IPS DF 4.7 (cell line): ENCODE measurements around the gene CARS2.
"Not testable (repeated sequence)": the region's sequence is repeated elsewhere in the genome, so short reads cannot be mapped to it uniquely, and the experiment has no call there.

ENCODE experiments used
- DNase-seq: peaks from one replicate; pipeline ENCODE4 v3.0.0-alpha.2; 2013; ENCODE audit warnings: low spot score; ENCODE audit errors: extremely low read depth

The CARS2 gene

DNA sequence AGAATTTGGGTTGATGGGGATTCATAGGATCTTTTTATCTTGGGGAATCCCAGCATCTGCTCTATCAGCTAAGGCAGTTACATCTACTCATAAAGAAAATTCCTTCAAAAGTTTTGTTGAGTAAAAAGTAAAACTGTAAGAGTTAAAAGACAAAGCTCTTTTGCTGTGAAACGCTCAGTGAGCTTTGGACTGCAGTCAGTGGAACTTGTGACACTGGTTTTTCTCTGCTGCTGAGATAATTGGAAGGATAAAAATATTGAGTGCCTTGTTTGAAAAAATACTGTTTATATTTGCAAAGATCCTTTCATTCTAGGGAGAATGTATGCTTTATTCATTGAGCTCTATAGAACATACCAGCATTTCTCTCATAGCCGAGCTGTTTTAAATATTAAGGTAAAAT is 85.3 kb downstream of the CARS2 start:
- DNase-seq = no peak

GRCh38 chr13:110618780-110619179 is 87.1 kb downstream of the CARS2 start:
- no peak for DNase-seq

- DNase-seq = no peak
Measured at GRCh38 chr13:110618167-110618566, 87.7 kb downstream of the CARS2 start.

GRCh38 chr13:110617321-110618072 is 88.4 kb downstream of the CARS2 start:
- no peak for DNase-seq

DNA sequence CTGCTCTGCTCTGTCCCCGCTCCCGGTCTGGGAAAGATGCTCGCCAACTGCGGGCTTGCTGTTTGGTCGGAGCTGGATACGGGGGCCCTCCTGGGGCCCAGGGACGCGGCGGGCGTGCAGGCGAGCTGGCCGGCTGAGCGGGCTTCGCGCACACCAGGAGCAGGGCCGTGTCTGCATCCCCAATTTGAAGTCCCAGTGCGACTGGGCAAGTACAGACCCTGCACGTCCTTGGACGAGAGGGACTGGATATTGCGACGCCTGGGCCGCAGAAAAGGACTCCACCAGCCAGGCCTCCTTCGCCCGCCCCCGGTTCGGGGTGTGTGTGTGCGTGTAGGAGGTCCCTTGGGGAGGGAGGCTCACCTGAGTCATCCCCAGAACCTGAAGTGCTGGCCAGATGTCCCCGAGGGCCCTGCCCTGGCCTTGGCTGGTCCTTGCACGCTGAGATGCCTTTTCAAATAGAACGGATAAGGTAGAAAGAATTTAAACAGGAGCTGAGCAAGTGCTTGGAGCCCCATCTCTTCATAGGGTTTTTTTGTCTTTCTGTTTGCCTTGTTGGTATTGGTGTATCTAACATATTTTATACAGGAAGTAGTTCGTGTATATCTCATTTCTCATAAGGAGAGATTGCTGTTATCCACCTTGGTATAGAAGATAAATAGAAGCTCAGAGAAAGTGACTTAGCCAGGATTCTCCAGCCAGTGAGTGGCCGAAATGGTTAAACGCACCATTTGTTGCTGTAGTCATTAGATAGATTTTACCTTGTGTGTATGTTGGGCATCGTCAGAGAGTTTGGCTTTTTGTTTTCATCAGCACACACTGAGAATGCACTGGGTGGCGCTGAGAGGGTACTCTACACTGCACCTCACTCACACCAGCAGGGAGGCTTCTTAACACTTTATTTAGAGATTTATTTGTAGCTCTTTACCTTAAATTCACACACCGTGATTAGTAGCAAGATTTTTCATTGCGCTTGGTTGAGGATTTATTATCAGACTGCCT is 89.5 kb downstream of the CARS2 start:
- no peak for DNase-seq

GRCh38 chr13:110615322-110616102 is 90.4 kb downstream of the CARS2 start, which contains the start of gene NAXD:
TSS of gene NAXD (plus strand) at chr13:110615545. CDS start at chr13:110615602, 57 bp downstream.
- DNase-seq = peak; percentile 83

DNA sequence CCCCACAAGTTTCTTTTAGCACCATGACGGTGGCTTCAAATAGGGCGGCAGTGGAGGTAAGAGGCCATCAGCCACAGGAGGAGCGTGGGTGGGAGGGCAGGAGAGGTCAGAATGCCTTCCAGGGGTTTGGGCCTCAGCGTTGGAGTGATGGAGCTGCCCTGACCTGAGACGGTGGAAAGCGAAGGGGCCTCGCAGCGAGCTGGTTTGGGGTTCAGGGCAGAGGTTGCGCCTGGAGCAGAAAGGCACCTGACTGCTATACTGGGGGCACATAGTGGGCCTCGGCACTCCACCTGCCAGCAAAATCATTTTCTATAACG is 91.0 kb downstream of the CARS2 start:
- no peak for DNase-seq

- DNase-seq = no peak
Measured at GRCh38 chr13:110610955-110611595, 94.8 kb downstream of the CARS2 start.

GRCh38 chr13:110607675-110608224 is 98.2 kb downstream of the CARS2 start:
- no peak for DNase-seq

DNA sequence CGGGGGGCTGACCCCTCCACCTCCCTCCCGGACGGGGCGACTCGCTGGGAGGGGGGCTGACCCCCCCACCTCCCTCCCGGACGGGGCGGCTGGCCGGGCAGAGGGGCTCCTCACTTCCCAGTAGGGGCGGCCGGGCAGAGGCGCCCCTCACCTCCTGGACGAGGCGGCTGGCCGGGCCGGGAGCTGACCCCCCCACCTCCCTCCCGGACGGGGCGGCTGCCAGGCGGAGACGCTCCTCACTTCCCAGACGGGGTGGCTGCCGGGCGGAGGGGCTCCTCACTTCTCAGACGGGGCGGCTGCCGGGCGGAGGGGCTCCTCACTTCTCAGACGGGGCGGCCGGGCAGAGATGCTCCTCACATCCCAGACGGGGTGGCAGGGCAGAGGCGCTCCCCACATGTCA is 99.6 kb downstream of the CARS2 start:
- DNase-seq = not testable (repeated sequence)

- DNase-seq = no peak
Measured at GRCh38 chr13:110605132-110605531, 100.8 kb downstream of the CARS2 start.

DNA sequence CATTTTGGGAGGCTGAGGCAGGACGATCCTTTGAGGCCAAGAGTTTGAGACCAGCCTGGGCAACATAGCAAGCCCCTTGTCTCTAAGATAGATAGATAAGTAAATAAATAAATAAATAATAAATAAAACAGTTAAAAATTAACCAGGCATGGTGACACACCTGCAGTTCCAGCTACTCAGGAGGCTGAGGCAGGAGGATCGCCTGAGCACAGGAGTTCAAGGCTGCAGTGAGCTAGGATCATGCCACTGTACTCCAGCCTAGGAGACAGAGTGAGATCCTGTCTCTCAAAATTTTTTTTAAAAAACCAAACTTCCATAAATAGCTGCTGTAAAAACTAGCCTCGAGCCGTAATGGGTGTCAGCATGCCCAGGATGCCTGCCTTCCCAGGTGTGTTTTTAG is 104.9 kb downstream of the CARS2 start:
- no peak for DNase-seq

DNA sequence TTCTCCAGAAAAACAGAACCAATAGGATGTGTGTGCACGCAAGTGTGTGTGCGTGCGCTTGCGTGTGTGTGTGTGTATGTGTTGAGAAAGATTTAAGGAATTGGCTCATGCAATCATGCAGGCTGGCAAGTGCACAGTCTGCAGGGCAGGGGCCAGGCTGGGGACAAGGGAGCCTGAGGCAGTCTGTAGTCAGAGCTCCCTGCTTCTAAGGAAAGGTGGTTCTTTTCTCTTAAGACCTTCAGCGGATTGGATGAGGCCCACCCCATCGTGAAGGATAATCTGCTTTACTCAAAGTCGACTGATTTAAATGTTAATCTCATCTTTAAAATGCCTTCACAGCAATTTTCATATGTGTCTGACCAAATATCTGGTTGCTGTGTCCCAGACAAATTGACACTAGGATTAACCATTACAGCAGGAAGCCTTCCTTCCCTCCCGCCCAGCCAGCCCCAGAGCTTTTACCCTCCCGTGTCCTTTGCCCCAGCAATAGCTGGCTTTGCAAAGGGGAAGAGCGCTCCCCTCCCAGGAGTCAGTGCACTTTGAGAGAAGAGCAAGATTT is 105.6 kb downstream of the CARS2 start:
- no peak for DNase-seq

GRCh38 chr13:110597041-110597689 is 108.8 kb downstream of the CARS2 start:
- no peak for DNase-seq

GRCh38 chr13:110593430-110594130 is 112.3 kb downstream of the CARS2 start:
- DNase-seq = no peak

DNA sequence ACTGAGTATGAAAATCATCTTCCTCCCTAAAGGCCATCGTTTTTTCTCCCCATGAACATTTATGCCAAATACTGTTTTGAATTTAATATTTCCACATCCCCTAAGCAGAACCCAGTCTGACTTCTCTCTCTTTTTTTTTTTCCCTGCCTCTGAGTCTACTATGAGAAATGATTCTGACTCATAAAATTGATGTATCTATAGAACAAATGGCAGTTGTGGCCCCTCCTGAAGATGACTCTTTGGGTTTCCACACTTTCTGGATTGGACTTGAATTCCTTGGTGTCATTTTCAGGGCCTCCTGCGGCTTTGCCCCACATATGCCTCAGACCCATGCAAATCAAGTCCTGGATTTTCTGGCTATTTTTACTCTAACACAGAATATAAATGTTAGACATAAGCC is 113.3 kb downstream of the CARS2 start:
- DNase-seq = no peak
